HAP-1 (cell line): ENCODE data around the gene RILP.

Experiments used
- DNase-seq, 2 experiments: peaks; one replicate each; pipeline ENCODE4 v3.0.0-alpha.2; 2016 to 2020; ENCODE audit warnings: low spot score in 2 of 2
- H3K27me3 ChIP-seq: fragments of 250-450 bp; sonication (Bioruptor Pico); 2 replicates; pipeline ENCODE4 v1.5.1; 2020; ENCODE audit warnings: low read depth, mild to moderate bottlenecking, moderate library complexity
- H3K36me3 ChIP-seq: fragments of 250-450 bp; sonication (Bioruptor Pico); replicated peaks from 2 replicates; pipeline ENCODE4 v1.5.1; 2020; ENCODE audit warnings: mild to moderate bottlenecking
- H3K4me1 ChIP-seq: fragments of 250-450 bp; sonication (Bioruptor Pico); 2 replicates; pipeline ENCODE4 v1.5.1; 2020; ENCODE audit warnings: mild to moderate bottlenecking
- H3K4me3 ChIP-seq: fragments of 250-450 bp; sonication (Bioruptor Pico); 2 replicates; pipeline ENCODE4 v1.5.1; 2020; ENCODE audit warnings: mild to moderate bottlenecking, moderate library complexity
- H3K9me3 ChIP-seq: fragments of 250-450 bp; sonication (Bioruptor Pico); 2 replicates; pipeline ENCODE4 v1.5.1; 2020; ENCODE audit warnings: mild to moderate bottlenecking, moderate library complexity
- in situ Hi-C: fragments of 300-500 bp; cut with MboI; formaldehyde crosslinking; loops from 3 replicates; pipeline ENCODE4 v1.14.3; 2020; ENCODE audit warnings: low sequenced_read_pairs, inconsistent platforms, mixed read lengths

Gene RILP

DNA sequence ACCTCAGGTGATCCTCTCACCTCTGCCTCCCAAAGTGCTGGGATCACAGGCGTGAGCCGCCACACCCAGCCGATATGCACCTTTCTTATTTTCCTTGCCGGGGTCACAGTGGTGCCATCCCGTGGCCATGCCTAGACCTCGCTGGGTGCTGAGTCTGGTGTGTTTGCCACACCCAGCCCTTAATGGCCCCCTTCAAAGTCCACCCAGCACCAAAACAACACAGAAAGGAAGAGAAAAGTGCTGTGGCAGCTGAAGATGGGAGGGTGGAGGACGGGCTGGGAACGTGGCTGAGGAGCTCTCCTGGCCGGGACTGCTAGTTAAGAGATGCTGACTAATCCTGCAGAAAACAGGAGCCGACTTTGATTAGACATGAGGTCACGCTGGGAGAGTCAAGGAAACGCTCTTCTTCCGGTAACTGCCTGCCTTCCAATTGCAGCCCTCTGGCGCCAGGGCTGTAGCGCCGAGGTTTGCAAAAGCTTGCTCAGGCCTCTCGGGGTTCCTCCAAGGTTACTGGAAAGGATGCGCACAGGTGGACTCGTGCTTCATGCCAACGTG is 32.0 kb downstream of the RILP start:
- no peak for DNase-seq

DNA sequence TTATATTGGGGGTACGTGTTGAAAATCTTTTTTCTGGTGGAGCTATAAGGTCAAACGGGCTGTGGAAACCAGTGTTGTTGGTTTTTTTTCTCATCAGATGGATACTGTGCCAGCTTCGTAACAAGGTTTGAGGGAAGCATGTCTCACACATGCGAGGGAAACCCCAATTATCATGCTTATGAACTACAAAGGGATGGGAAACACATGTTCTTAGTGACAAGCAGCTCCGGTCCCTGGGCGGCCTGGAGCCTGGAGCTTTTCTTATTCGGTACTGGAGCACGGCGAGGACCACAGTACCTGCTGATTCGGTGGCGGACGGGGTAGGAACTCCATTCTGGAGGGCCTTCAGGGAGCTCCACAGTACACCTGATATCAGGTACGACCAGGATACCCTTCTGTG is 33.6 kb downstream of the RILP start:
- DNase-seq: no peak
- H3K4me1 ChIP-seq: no peaks in the 10 kb centered on the region
- no peaks in the 10 kb centered on the region for H3K9me3 ChIP-seq
- H3K4me3 ChIP-seq: no peak overlapping the region
- peaks cover 42% of the 10 kb centered on the region for H3K36me3 ChIP-seq
- no peaks in the 10 kb centered on the region for H3K27me3 ChIP-seq
- in situ Hi-C loops: no loop called here

More for the DNA sequence above, 32.0 kb downstream of the RILP start:
- Histone ChIP-seq H3K27me3 (no peaks in the 10 kb centered on the region), H3K4me1 (no peaks in the 10 kb centered on the region), H3K4me3 (no peak overlapping the region), H3K36me3 (peaks cover 35% of the 10 kb centered on the region), H3K9me3 (no peaks in the 10 kb centered on the region)
- in situ Hi-C loops: no loop called here

DNA sequence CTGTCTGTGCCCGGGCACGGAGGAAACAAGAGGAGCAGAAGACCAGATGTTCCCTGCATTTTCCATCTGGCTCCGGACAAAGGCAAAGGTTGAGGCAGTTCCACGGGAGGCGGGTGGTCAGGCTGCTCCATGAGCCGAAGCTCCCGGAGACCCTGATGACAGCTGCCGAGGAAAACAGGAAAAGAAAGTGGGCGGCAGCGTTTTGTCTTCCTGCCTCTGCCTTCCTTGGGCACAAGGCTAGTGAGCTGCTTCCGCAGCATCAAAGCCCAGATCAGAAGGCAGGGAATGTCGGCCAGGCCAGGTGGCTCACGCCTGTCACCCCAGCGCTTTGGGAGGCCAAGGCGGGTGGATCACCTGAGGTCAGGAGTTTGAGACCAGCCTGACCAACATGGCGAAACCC is 37.3 kb downstream of the RILP start:
- H3K27me3 ChIP-seq: no peaks in the 10 kb centered on the region
- no peak for DNase-seq
- H3K36me3 ChIP-seq: peaks cover 37% of the 10 kb centered on the region
- no peaks in the 10 kb centered on the region for H3K4me1 ChIP-seq
- H3K9me3 ChIP-seq: no peaks in the 10 kb centered on the region
- in situ Hi-C loops: no loop called here
- H3K4me3 ChIP-seq: no peak overlapping the region

DNA sequence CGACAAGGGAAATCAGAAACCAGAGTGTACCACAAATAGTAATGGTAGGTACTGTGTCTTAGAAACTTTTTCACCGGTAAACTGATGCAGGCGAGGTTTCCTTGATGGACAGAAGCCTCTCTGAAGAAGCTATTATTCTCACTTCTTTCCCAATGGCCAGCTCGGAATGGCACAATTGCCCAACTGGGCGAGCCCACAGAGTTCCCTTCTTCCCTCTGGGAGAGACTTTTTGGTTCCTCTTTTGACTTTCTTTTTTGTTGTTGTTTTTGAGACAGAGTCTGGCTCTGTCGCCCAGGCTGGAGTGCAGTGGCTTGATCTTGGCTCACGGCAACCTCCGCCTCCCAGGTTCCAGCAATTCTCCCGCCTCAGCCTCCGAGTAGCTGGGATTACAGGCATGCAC is 38.0 kb downstream of the RILP start:
- in situ Hi-C loops: no loop called here
- no peaks in the 10 kb centered on the region for H3K9me3 ChIP-seq
- H3K36me3 ChIP-seq: peaks cover 37% of the 10 kb centered on the region
- H3K4me1 ChIP-seq: no peaks in the 10 kb centered on the region
- no peak for DNase-seq
- H3K27me3 ChIP-seq: no peaks in the 10 kb centered on the region
- H3K4me3 ChIP-seq: no peak overlapping the region

- H3K4me3 ChIP-seq: no peak overlapping the region
- no peaks in the 10 kb centered on the region for H3K9me3 ChIP-seq
- peaks cover 24% of the 10 kb centered on the region for H3K36me3 ChIP-seq
- no peaks in the 10 kb centered on the region for H3K27me3 ChIP-seq
- no peaks in the 10 kb centered on the region for H3K4me1 ChIP-seq
- in situ Hi-C loops: no loop called here
- DNase-seq: no peak
Measured at GRCh38 chr17:1608676-1609075, 41.0 kb downstream of the RILP start.

DNA sequence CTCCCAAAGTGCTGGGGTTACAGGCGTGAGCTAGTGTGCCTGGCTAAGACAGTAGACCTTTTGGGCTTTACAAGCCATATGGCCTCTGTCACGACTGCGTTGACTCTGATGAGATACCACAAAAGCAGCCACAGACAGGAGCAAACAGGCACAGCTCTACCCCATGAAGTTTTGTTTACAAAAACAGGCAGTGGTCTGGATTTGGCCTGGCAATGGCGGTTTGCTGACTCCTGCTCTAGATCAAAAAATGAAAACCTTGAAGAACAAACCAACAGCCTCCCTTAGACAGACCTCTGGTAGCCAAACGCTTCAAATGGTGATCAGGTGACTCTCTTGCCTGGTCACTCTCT is 41.7 kb downstream of the RILP start:
- no peaks in the 10 kb centered on the region for H3K9me3 ChIP-seq
- H3K4me1 ChIP-seq: no peaks in the 10 kb centered on the region
- in situ Hi-C loops: no loop called here
- H3K4me3 ChIP-seq: no peak overlapping the region
- DNase-seq: no peak
- H3K27me3 ChIP-seq: no peaks in the 10 kb centered on the region
- H3K36me3 ChIP-seq: peaks cover 17% of the 10 kb centered on the region

GRCh38 chr17:1606352-1606985 is 43.2 kb downstream of the RILP start:
- no peak overlapping the region for H3K4me3 ChIP-seq
- no peak for DNase-seq
- no peaks in the 10 kb centered on the region for H3K27me3 ChIP-seq
- in situ Hi-C loops: no loop called here
- H3K4me1 ChIP-seq: no peaks in the 10 kb centered on the region
- peaks cover 3% of the 10 kb centered on the region; the same call in 1 of the 2 replicates for H3K9me3 ChIP-seq
- peaks cover 6% of the 10 kb centered on the region for H3K36me3 ChIP-seq

DNA sequence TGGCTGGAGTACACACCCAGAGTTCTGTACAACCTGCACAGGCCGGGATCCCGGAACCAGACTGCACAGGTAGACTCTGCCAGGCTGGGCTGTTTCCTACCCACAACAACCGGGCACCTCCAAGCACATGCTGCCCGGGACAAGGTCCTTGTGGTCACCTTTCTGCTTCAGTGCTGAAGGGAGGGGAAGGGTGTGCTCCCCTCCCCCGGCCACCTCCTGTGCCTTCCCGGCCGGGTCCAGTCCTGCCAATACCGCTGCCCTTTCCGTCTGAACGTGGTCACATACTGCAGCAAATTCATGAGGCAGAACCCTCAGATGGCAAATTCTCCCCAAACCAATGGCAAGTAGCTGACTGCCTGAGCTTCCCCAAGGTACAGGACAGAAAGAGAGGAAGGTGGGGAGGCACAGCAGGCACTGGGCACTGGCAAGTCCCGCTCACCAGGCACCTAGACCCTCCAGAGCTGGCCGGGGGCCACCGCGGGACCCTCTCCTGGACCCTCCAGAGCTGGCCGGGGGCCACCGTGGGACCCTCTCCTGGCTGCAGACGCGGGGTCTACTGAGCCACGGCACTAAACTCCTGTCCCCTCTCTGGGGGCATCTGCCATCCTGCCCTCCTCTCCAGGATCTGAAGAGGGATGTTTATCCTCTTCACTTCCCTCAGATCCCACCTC is 43.9 kb downstream of the RILP start:
- peaks cover 3% of the 10 kb centered on the region; the same call in 1 of the 2 replicates for H3K9me3 ChIP-seq
- in situ Hi-C loops: no loop called here
- no peak for DNase-seq
- no peaks in the 10 kb centered on the region for H3K27me3 ChIP-seq
- no peaks in the 10 kb centered on the region for H3K4me1 ChIP-seq
- H3K36me3 ChIP-seq: peaks cover 6% of the 10 kb centered on the region
- no peak overlapping the region for H3K4me3 ChIP-seq

- no peak for DNase-seq
- Histone ChIP-seq H3K4me1 (no peaks in the 10 kb centered on the region), H3K27me3 (no peaks in the 10 kb centered on the region), H3K9me3 (peaks cover 3% of the 10 kb centered on the region; the same call in 1 of the 2 replicates), H3K36me3 (peaks cover 4% of the 10 kb centered on the region), H3K4me3 (no peak overlapping the region)
- in situ Hi-C loops: no loop called here
Measured at GRCh38 chr17:1604831-1605528, 44.7 kb downstream of the RILP start.

DNA sequence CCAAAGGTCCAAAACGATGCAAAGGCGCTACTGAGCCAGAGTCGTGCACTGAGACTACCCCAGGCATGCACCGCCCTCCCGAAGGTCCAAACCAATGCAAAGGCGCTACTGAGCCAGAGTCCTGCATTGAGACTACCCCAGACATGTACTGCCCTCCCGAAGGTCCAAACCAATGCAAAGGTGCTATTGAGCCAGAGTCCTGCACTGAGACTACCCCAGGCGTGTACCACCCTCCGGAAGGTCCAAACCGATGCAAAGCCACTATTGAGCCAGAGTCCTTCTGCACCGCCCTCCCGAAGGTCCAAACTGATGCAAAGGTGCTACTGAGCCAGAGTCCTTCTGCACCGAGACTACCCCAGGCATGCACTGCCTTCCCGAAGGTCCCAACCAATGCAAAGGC is 48.1 kb downstream of the RILP start:
- peaks cover 3% of the 10 kb centered on the region; the same call in 1 of the 2 replicates for H3K9me3 ChIP-seq
- no peak for DNase-seq
- in situ Hi-C loops: no loop called here
- H3K36me3 ChIP-seq: no peaks in the 10 kb centered on the region; the same call in 1 of the 2 replicates
- H3K4me1 ChIP-seq: no peaks in the 10 kb centered on the region
- H3K4me3 ChIP-seq: no peak overlapping the region
- H3K27me3 ChIP-seq: no peaks in the 10 kb centered on the region

GRCh38 chr17:1598399-1599095 is 51.1 kb downstream of the RILP start:
- H3K27me3 ChIP-seq: no peaks in the 10 kb centered on the region
- peaks cover 3% of the 10 kb centered on the region; the same call in 1 of the 2 replicates for H3K9me3 ChIP-seq
- no peaks in the 10 kb centered on the region; the same call in 1 of the 2 replicates for H3K36me3 ChIP-seq
- no peak for DNase-seq
- in situ Hi-C loops: no loop called here
- no peak overlapping the region for H3K4me3 ChIP-seq
- H3K4me1 ChIP-seq: no peaks in the 10 kb centered on the region

DNA sequence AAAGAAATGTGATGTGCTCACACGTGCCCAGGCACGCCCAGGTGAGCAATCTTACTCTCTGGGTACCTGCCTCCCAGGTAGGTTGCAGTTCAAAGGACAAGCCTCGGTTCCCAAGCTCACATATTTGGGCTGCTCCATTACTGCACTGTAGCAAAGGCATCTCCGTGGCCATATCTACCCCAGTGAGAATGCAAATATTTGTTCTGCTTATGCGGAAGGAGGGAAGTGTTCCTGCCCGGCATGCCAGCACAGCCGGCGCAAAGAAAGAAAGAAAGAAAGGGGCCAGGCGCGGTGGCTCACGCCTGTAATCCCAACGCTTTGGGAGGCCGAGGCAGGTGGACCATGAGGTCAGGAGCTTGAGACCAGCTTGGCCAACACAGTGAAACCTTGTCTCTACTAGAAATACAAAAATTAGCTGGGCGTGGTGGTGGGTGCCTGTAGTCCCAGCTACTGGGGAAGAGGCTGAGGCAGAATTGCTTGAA is 51.8 kb downstream of the RILP start:
- no peaks in the 10 kb centered on the region for H3K27me3 ChIP-seq
- H3K9me3 ChIP-seq: peaks cover 3% of the 10 kb centered on the region; the same call in 1 of the 2 replicates
- no peak for DNase-seq
- in situ Hi-C loops: no loop called here
- H3K4me3 ChIP-seq: no peak overlapping the region
- H3K4me1 ChIP-seq: no peaks in the 10 kb centered on the region
- peaks cover 2% of the 10 kb centered on the region for H3K36me3 ChIP-seq
